Left lung (tissue), 10 donors: ENCODE measurements around the gene SCD. TPM values are rescaled to one million over a fixed set of nuclear protein-coding genes. Genes with fewer than 3 reads are reported as not detected.
A peak's percentile ranks its signal among the peaks of the same experiment; 100 is the strongest.

Experiments
- ATAC-seq: fragments of 200-7000 bp; cut with Tn5 transposase; one replicate; pipeline ENCODE4 v1.9.1; 2020; ENCODE audit warnings: moderate library complexity
- DNase-seq, 4 donors: peaks; one replicate each; pipeline ENCODE4 v3.0.0-alpha.2; 2013 to 2020
- H3K27ac ChIP-seq, 2 donors: fragments of 200-600 bp; sonication (generic) in 1 of 2; one replicate each; pipeline versions ENCODE4 v1.5.0 to v1.8.0; 2020 to 2021
- H3K27me3 ChIP-seq, 2 donors: fragments of 200-600 bp; sonication (generic) in 1 of 2; one replicate each; pipeline versions ENCODE4 v1.5.0 to v1.8.0; 2020 to 2021
- H3K36me3 ChIP-seq, 2 donors: fragments of 200-600 bp; sonication (generic) in 1 of 2; one replicate each; pipeline versions ENCODE4 v1.5.0 to v1.8.0; 2020 to 2021
- H3K4me1 ChIP-seq, 2 donors: fragments of 200-600 bp; one replicate each; pipeline ENCODE4 v1.8.0; 2021
- H3K4me3 ChIP-seq, 2 donors: fragments of 200-600 bp; sonication (generic) in 1 of 2; one replicate each; pipeline versions ENCODE4 v1.5.0 to v1.8.0; 2020 to 2021; ENCODE audit warnings: mild to moderate bottlenecking in 1 of 2
- H3K9me3 ChIP-seq, 2 donors: fragments of 200-600 bp; sonication (generic) in 1 of 2; one replicate each; pipeline versions ENCODE4 v1.5.0 to v1.8.0; 2020 to 2021
- intact Hi-C, 2 donors: fragments of 100-400 bp; cut with DNase I; formaldehyde crosslinking; loops; one replicate each; pipeline versions ENCODE4 v1.11.2 to v1.14.2; 2022
- polyA plus RNA-seq, 6 donors: library from polyadenylated mRNA; unstranded; fragments of 120-200 nt; gene quantifications; one replicate each; pipeline ENCODE4 v1.2.1, GENCODE V29; 2013; ENCODE audit not compliant: insufficient read length in 6 of 6
- total RNA-seq, 2 donors: library from RNA; stranded (reverse); fragmentation: NEBNext Ultra II Directional; extraction: Animal tissue kit (Norgen Biotek cat#: 25700); gene quantifications; one replicate each; pipeline ENCODE4 v1.2.1, GENCODE V29; 2021
- TF ChIP-seq, protein P1 (sequence below), 2 donors: fragments of 200-600 bp; sonication (generic) in 1 of 2; IDR thresholded peaks; one replicate each; pipeline versions ENCODE4 v1.5.0 to v1.8.0; 2021; ENCODE audit warnings: antibody characterized with exemption in 2 of 2
- donor health status: DM: no; HTN: yes; CAD: no.
- donor health status: DM: no; HTN: no; CAD: no.

Gene SCD
- total and polyA plus RNA-seq, 8 donors, result 17.3 to 529 (median 30.2) TPM

DNA sequence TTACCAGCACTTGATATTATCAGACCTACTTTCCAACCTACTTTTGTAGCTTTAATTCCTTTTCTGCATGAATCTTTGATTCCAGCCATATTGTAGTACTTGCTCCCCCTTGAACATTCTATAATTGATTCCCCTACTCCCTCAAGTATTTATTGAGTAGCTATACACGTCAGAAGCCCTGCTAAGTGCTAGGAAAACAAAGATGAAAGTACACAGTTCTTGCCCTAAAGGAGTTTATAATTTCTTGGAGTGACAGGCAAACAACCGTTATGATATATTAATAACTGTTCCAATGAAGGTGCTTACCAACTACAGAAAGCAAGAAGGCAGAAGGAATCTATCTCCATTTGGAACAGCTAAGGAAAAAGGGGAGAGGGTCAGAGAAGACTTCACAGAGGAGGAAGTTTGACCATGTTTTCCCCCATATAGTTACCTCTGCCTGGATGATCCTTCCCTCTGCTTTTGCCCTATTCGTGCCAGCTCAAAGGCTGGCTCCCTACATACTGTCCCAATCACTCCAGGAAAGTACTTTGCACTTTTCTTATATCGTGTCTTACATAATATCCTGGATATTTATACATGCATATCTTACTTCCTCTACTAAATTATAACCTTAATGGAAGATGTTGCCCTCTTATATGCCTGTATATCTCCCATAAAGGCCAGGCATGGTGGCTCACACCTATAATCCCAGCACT lies 54.7 kb downstream of the SCD start:
- intact Hi-C loops, result no loop called here
- Histone ChIP-seq H3K27ac (no peak overlapping the region), H3K36me3 (no peaks in the 10 kb centered on the region), H3K4me1 (no peaks in the 10 kb centered on the region), H3K27me3 (no peaks in the 10 kb centered on the region), H3K9me3 (no peaks in the 10 kb centered on the region), H3K4me3 (no peak overlapping the region)
- TF ChIP-seq, protein P1, sequence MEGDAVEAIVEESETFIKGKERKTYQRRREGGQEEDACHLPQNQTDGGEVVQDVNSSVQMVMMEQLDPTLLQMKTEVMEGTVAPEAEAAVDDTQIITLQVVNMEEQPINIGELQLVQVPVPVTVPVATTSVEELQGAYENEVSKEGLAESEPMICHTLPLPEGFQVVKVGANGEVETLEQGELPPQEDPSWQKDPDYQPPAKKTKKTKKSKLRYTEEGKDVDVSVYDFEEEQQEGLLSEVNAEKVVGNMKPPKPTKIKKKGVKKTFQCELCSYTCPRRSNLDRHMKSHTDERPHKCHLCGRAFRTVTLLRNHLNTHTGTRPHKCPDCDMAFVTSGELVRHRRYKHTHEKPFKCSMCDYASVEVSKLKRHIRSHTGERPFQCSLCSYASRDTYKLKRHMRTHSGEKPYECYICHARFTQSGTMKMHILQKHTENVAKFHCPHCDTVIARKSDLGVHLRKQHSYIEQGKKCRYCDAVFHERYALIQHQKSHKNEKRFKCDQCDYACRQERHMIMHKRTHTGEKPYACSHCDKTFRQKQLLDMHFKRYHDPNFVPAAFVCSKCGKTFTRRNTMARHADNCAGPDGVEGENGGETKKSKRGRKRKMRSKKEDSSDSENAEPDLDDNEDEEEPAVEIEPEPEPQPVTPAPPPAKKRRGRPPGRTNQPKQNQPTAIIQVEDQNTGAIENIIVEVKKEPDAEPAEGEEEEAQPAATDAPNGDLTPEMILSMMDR (IDR thresholded peaks at IDR 0.05), result no peak
- ATAC-seq (peak; percentile 82), DNase-seq (no peak)

GRCh38 chr10:100403734-100404133 lies 56.7 kb downstream of the SCD start:
- Histone ChIP-seq H3K27me3 (no peaks in the 10 kb centered on the region), H3K36me3 (no peaks in the 10 kb centered on the region), H3K4me1 (no peaks in the 10 kb centered on the region), H3K27ac (no peak overlapping the region), H3K4me3 (no peak overlapping the region), H3K9me3 (no peaks in the 10 kb centered on the region)
- intact Hi-C loops, result no loop called here
- no peak for ATAC-seq
- TF ChIP-seq, protein P1 (IDR thresholded peaks at IDR 0.05), result no peak
- DNase-seq, result no peak

- Histone ChIP-seq H3K36me3 (no peaks in the 10 kb centered on the region), H3K4me3 (no peak overlapping the region), H3K4me1 (no peaks in the 10 kb centered on the region), H3K27me3 (no peaks in the 10 kb centered on the region), H3K27ac (no peak overlapping the region), H3K9me3 (no peaks in the 10 kb centered on the region)
- no peak for ATAC-seq
- TF ChIP-seq, protein P1 (IDR thresholded peaks at IDR 0.05), result no peak
- intact Hi-C loops, result no loop called here
- DNase-seq, result no peak
These were observed 66.1 kb downstream of the SCD start for GRCh38 chr10:100413173-100413572.

Other genes starting within 250 kb of the SCD start
- gene ERLIN1, start 161.2 kb upstream of the SCD start, total RNA-seq, result 10 to 100 TPM; 23.8 to 34.5 TPM
- 10 to 100 TPM; 43.7 to 56.3 (median 49.0) TPM for gene ERLIN1, start 161.2 kb upstream of the SCD start, polyA plus RNA-seq
- 10 to 100 TPM; 19.6 to 26.9 TPM for gene CHUK, start 117.6 kb upstream of the SCD start, total RNA-seq
- gene CHUK, start 117.6 kb upstream of the SCD start, polyA plus RNA-seq, result 10 to 100 TPM; 23.2 to 30.6 (median 26.0) TPM
- gene CWF19L1, start 79.6 kb upstream of the SCD start, total RNA-seq, result 10 to 100 TPM; 17.5 to 22.4 TPM
- gene CWF19L1, start 79.6 kb upstream of the SCD start, polyA plus RNA-seq, result 10 to 100 TPM; 29.4 to 37.2 (median 33.4) TPM
- 10 to 100 TPM; 36.7 to 49.2 TPM for gene BLOC1S2, start 60.6 kb upstream of the SCD start, total RNA-seq
- gene BLOC1S2, start 60.6 kb upstream of the SCD start, polyA plus RNA-seq, result 10 to 100 TPM; 27.3 to 31.7 (median 29.0) TPM
- under 1 TPM in 1 of 2 donors, not detected in 1; 0.37 TPM for gene PKD2L1, start 17.0 kb upstream of the SCD start, total RNA-seq
- gene PKD2L1, start 17.0 kb upstream of the SCD start, polyA plus RNA-seq, result under 1 TPM; 0.22 to 0.47 (median 0.31) TPM
- under 1 TPM in 1 of 2 donors, not detected in 1; 0.13 TPM for gene WNT8B, start 115.8 kb downstream of the SCD start, total RNA-seq
- gene WNT8B, start 115.8 kb downstream of the SCD start, polyA plus RNA-seq, result under 1 TPM in 5 of 6 donors, not detected in 1; 0.09 to 0.24 (median 0.11) TPM
- 10 to 100 TPM in 1 of 2 donors, 1 to 10 TPM in 1; 8.8 to 10.1 TPM for gene SEC31B, start 172.6 kb downstream of the SCD start, total RNA-seq
- 10 to 100 TPM; 17.2 to 27.6 (median 23.2) TPM for gene SEC31B, start 172.6 kb downstream of the SCD start, polyA plus RNA-seq
- gene NDUFB8, start 182.6 kb downstream of the SCD start, total RNA-seq, result 100 to 1,000 TPM; 112 to 130 TPM
- 100 to 1,000 TPM; 124 to 147 (median 139) TPM for gene NDUFB8, start 182.6 kb downstream of the SCD start, polyA plus RNA-seq
- 10 to 100 TPM; 37.7 to 41.5 TPM for gene HIF1AN, start 188.7 kb downstream of the SCD start, total RNA-seq
- 10 to 100 TPM; 35.7 to 40.1 (median 37.3) TPM for gene HIF1AN, start 188.7 kb downstream of the SCD start, polyA plus RNA-seq